H9 (cell line): ENCODE data around the gene ELFN2. TPM values are rescaled to one million over a fixed set of nuclear protein-coding genes. Genes with fewer than 3 reads are reported as not detected.

Experiments used
- DNase-seq: peaks from one replicate; pipeline ENCODE4 v3.0.0-alpha.2; 2017
- H2AFZ ChIP-seq: one replicate; pipeline ENCODE4 v1.6.1; 2013; ENCODE audit warnings: mild to moderate bottlenecking, low read length, control low read depth, moderate library complexity
- H2AK5ac ChIP-seq: 2 replicates; pipeline ENCODE4 v1.6.1; 2013; ENCODE audit warnings: low read length, control low read depth, mixed read lengths; ENCODE audit not compliant: insufficient read length
- H2BK120ac ChIP-seq: one replicate; pipeline ENCODE4 v1.6.1; 2013; ENCODE audit warnings: low read depth, mild to moderate bottlenecking, low read length, control low read depth, inconsistent platforms; ENCODE audit not compliant: poor library complexity, severe bottlenecking
- H2BK12ac ChIP-seq: 2 replicates; pipeline ENCODE4 v1.6.1; 2013; ENCODE audit warnings: low read length, control low read depth, mixed read lengths, low read depth; ENCODE audit not compliant: insufficient read length
- H2BK15ac ChIP-seq: 2 replicates; pipeline ENCODE4 v1.6.1; 2013; ENCODE audit warnings: low read depth, low read length, control low read depth
- H2BK20ac ChIP-seq: one replicate; pipeline ENCODE4 v1.6.1; 2013; ENCODE audit warnings: low read depth, mild to moderate bottlenecking, low read length, control low read depth, inconsistent platforms; ENCODE audit not compliant: poor library complexity, severe bottlenecking
- H2BK5ac ChIP-seq: 2 replicates; pipeline ENCODE4 v1.6.1; 2013; ENCODE audit warnings: low read length, control low read depth, mixed read lengths; ENCODE audit not compliant: insufficient read length
- H3K14ac ChIP-seq: 2 replicates; pipeline ENCODE4 v1.6.1; 2013; ENCODE audit warnings: low read length, control low read depth; ENCODE audit not compliant: insufficient read depth
- H3K18ac ChIP-seq: 2 replicates; pipeline ENCODE4 v1.6.1; 2013; ENCODE audit warnings: low read depth, mild to moderate bottlenecking, mixed read lengths, low read length, control low read depth; ENCODE audit not compliant: insufficient read length
- H3K23ac ChIP-seq: 2 replicates; pipeline ENCODE4 v1.6.1; 2013; ENCODE audit warnings: low read length, control low read depth, mixed read lengths, low read depth; ENCODE audit not compliant: insufficient read length
- H3K23me2 ChIP-seq: 2 replicates; pipeline ENCODE4 v1.6.1; 2013; ENCODE audit warnings: low read depth, mild to moderate bottlenecking, mixed read lengths, low read length, control low read depth; ENCODE audit not compliant: insufficient read length, poor library complexity, severe bottlenecking
- H3K27ac ChIP-seq: 2 replicates; pipeline ENCODE4 v1.5.1; 2013; ENCODE audit warnings: low read length, control low read depth, mixed read lengths, low read depth; ENCODE audit not compliant: insufficient read length
- H3K27me3 ChIP-seq: 2 replicates; pipeline ENCODE4 v1.6.1; 2013; ENCODE audit warnings: low read length, control low read depth, inconsistent platforms; ENCODE audit not compliant: insufficient read depth
- H3K4ac ChIP-seq: 2 replicates; pipeline ENCODE4 v1.6.1; 2013; ENCODE audit warnings: low read depth, mild to moderate bottlenecking, control low read depth, inconsistent platforms, low read length, moderate library complexity
- H3K4me1 ChIP-seq: 2 replicates; pipeline ENCODE4 v1.6.1; 2013; ENCODE audit warnings: low read length, control low read depth, inconsistent platforms; ENCODE audit not compliant: insufficient read depth
- H3K4me2 ChIP-seq: 2 replicates; pipeline ENCODE4 v1.6.1; 2013; ENCODE audit warnings: low read length, control low read depth, mixed read lengths; ENCODE audit not compliant: insufficient read length, insufficient read depth
- H3K56ac ChIP-seq: 2 replicates; pipeline ENCODE4 v1.6.1; 2013; ENCODE audit warnings: low read depth, mild to moderate bottlenecking, mixed read lengths, low read length, control low read depth; ENCODE audit not compliant: insufficient read length
- H3K79me1 ChIP-seq: 2 replicates; pipeline ENCODE4 v1.6.1; 2013; ENCODE audit warnings: low read depth, mild to moderate bottlenecking, moderate library complexity, low read length, control low read depth, inconsistent platforms; ENCODE audit not compliant: insufficient read depth, poor library complexity, severe bottlenecking
- H3K79me2 ChIP-seq: 2 replicates; pipeline ENCODE4 v1.6.1; 2013; ENCODE audit warnings: low read length, control low read depth, inconsistent platforms; ENCODE audit not compliant: insufficient read depth
- H3K9ac ChIP-seq: 2 replicates; pipeline ENCODE4 v1.6.1; 2013; ENCODE audit warnings: low read length, control low read depth, mixed read lengths; ENCODE audit not compliant: insufficient read length; ENCODE audit errors: extremely low read depth
- H3K9me3 ChIP-seq: one replicate; pipeline ENCODE4 v1.6.1; 2013; ENCODE audit warnings: low read depth, low read length, inconsistent platforms; ENCODE audit not compliant: control insufficient read depth
- H3T11ph ChIP-seq: one replicate; pipeline ENCODE4 v1.6.1; 2013; ENCODE audit warnings: mild to moderate bottlenecking, low read length, control low read depth, inconsistent platforms
- H4K20me1 ChIP-seq: one replicate; pipeline ENCODE4 v1.6.1; 2013; ENCODE audit not compliant: control insufficient read depth, insufficient read length, insufficient read depth
- H4K5ac ChIP-seq: 2 replicates; pipeline ENCODE4 v1.6.1; 2013; ENCODE audit warnings: low read depth, mild to moderate bottlenecking, mixed read lengths, low read length, control low read depth; ENCODE audit not compliant: insufficient read length
- H4K8ac ChIP-seq: replicated peaks from 2 replicates; pipeline ENCODE4 v1.6.1; 2013; ENCODE audit warnings: low read length, control low read depth, mixed read lengths, low read depth; ENCODE audit not compliant: insufficient read length
- H4K91ac ChIP-seq: 2 replicates; pipeline ENCODE4 v1.6.1; 2013; ENCODE audit warnings: low read depth, mild to moderate bottlenecking, moderate library complexity, mixed read lengths, low read length, control low read depth; ENCODE audit not compliant: insufficient read length
- H3K27ac Mint-ChIP-seq, 3 experiments: 2 replicates in 2 of 3; 3 replicates in 1 of 3; pipeline ENCODE4 v1.8.0; 2020 to 2021; ENCODE audit warnings: mixed read lengths in 3 of 3, mild to moderate bottlenecking in 1 of 3, moderate library complexity in 1 of 3
- H3K27me3 Mint-ChIP-seq: 2 replicates; pipeline ENCODE4 v1.8.0; 2021; ENCODE audit warnings: low read depth, mild to moderate bottlenecking, moderate library complexity, mixed read lengths
- H3K36me3 Mint-ChIP-seq, 3 experiments: 2 replicates in 2 of 3; 3 replicates in 1 of 3; pipeline ENCODE4 v1.8.0; 2020 to 2021; ENCODE audit warnings: low read depth in 3 of 3, mixed read lengths in 3 of 3; ENCODE audit not compliant: insufficient read depth in 1 of 3
- H3K4me1 Mint-ChIP-seq, 2 experiments: 2 replicates each; pipeline ENCODE4 v1.8.0; 2020; ENCODE audit warnings: mixed read lengths in 2 of 2
- H3K4me3 Mint-ChIP-seq, 2 experiments: 2 replicates in 1 of 2; 3 replicates in 1 of 2; pipeline ENCODE4 v1.8.0; 2020 to 2021; ENCODE audit warnings: mild to moderate bottlenecking in 2 of 2, mixed read lengths in 2 of 2, moderate library complexity in 1 of 2
- H3K9me3 Mint-ChIP-seq, 2 experiments: 2 replicates in 1 of 2; 3 replicates in 1 of 2; pipeline ENCODE4 v1.8.0; 2020; ENCODE audit warnings: mild to moderate bottlenecking in 2 of 2, mixed read lengths in 2 of 2, moderate library complexity in 1 of 2
- WGBS: extraction: QIAGEN DNeasy Blood & Tissue Kit; methylation state at CpG from one replicate; pipeline ENCODE4 v1.1.7; 2013; ENCODE audit warnings: missing lambda C conversion rate, low lambda C conversion rate, mixed read lengths; ENCODE audit not compliant: insufficient read length; ENCODE audit errors: extremely low coverage; 5-methylcytosine and 5-hydroxymethylcytosine counted together
- total RNA-seq: library from RNA; stranded (reverse); gene quantifications from 2 replicates; pipeline ENCODE4 v1.2.1, GENCODE V29; 2021
- TF ChIP-seq, protein P1 (sequence below): fragments of 200-600 bp; sonication (generic); conservative IDR thresholded peaks from 3 replicates; pipeline ENCODE4 v1.8.0; 2021; ENCODE audit warnings: antibody characterized with exemption, mild to moderate bottlenecking

The ELFN2 gene
- total RNA-seq, 1 experiment from 2014 or later: 0.70 TPM

DNA sequence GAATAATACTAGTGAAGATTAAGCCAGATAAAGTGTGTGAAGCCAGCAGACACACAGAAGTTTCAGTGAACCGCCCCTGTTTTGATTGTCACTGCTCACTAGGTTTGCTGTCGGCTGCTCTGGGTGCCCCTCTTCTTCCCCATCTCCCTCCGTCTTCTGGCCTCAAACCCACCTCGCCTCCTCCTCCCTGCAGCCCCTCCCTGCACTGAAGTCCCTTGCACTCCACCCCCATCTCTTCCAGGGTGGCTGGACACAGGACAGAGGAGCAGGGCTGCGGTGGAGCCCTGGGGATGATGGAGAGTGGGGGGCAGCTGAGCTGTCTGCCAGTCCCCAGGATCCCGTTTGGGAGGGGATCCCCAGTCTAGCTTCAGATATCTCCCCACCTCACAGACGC is 91.5 kb downstream of the ELFN2 start:
- Mint-ChIP-seq H3K27me3 (peaks cover 76% of the 10 kb centered on the region), H3K27ac (0 out of 7 replicates have a peak overlapping the region, but pooled peaks of 1 of the 3 experiments have one; percentile 9), H3K36me3 (no peaks in the 10 kb centered on the region), H3K4me3 (peak overlapping the region in 1 of 2 experiments; percentile 87; a peak in 2 of 5 replicates), H3K9me3 (no peaks in the 10 kb centered on the region), H3K4me1 (peaks cover 20 to 55% of the 10 kb centered on the region in 2 experiments)
- no peak overlapping the region for H3K18ac ChIP-seq
- no peak overlapping the region for H2BK15ac ChIP-seq
- peaks cover 10% of the 10 kb centered on the region for H3K23me2 ChIP-seq
- H3K4ac ChIP-seq: no peak overlapping the region
- H4K20me1 ChIP-seq: no peaks in the 10 kb centered on the region
- TF ChIP-seq, protein P1, sequence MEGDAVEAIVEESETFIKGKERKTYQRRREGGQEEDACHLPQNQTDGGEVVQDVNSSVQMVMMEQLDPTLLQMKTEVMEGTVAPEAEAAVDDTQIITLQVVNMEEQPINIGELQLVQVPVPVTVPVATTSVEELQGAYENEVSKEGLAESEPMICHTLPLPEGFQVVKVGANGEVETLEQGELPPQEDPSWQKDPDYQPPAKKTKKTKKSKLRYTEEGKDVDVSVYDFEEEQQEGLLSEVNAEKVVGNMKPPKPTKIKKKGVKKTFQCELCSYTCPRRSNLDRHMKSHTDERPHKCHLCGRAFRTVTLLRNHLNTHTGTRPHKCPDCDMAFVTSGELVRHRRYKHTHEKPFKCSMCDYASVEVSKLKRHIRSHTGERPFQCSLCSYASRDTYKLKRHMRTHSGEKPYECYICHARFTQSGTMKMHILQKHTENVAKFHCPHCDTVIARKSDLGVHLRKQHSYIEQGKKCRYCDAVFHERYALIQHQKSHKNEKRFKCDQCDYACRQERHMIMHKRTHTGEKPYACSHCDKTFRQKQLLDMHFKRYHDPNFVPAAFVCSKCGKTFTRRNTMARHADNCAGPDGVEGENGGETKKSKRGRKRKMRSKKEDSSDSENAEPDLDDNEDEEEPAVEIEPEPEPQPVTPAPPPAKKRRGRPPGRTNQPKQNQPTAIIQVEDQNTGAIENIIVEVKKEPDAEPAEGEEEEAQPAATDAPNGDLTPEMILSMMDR: no peak
- WGBS: no CpG with 5 or more reads among the region's 7 CpGs
- H3K4me1 ChIP-seq: no peaks in the 10 kb centered on the region
- H3K79me1 ChIP-seq: no peaks in the 10 kb centered on the region
- H2BK12ac ChIP-seq: no peak overlapping the region
- DNase-seq: no peak
- no peak overlapping the region for H3K56ac ChIP-seq
- no peaks in the 10 kb centered on the region for H3K79me2 ChIP-seq
- no peak overlapping the region for H2BK20ac ChIP-seq
- no peak overlapping the region for H2AFZ ChIP-seq
- H3K9me3 ChIP-seq: no peaks in the 10 kb centered on the region
- H3K14ac ChIP-seq: no peak overlapping the region; the same call in 1 of the 2 replicates
- no peak overlapping the region for H3K23ac ChIP-seq
- no peak overlapping the region for H3K9ac ChIP-seq
- no peak overlapping the region for H4K8ac ChIP-seq
- no peak overlapping the region for H2AK5ac ChIP-seq
- H2BK120ac ChIP-seq: no peak overlapping the region
- H4K5ac ChIP-seq: no peak overlapping the region
- H3K27me3 ChIP-seq: peaks cover 3% of the 10 kb centered on the region; the same call in 1 of the 2 replicates
- H3T11ph ChIP-seq: no peak overlapping the region
- no peak overlapping the region for H2BK5ac ChIP-seq
- no peak overlapping the region for H3K27ac ChIP-seq
- H3K4me2 ChIP-seq: peak overlapping the region; percentile 69
- no peak overlapping the region for H4K91ac ChIP-seq
